RWPE2 (cell line): Measurements from ENCODE around the gene CDKN2B-AS1.
A peak's percentile ranks its signal among the peaks of the same experiment; 100 is the strongest.

Source experiments
- ATAC-seq: fragments of 200-7000 bp; cut with Tn5 transposase; 3 replicates; pipeline ENCODE4 v1.9.1; 2021; ENCODE audit warnings: low read depth
- DNase-seq: peaks from one replicate; pipeline ENCODE4 v3.0.0-alpha.2; 2020; ENCODE audit warnings: low spot score
- H3K27ac ChIP-seq: fragments of 450-650 bp; 2 replicates; pipeline ENCODE4 v1.5.1; 2017; ENCODE audit warnings: mild to moderate bottlenecking; ENCODE audit not compliant: poor library complexity, severe bottlenecking
- H3K27me3 ChIP-seq: fragments of 250-450 bp; sonication (Bioruptor Pico); 2 replicates; pipeline ENCODE4 v1.5.1; 2021; ENCODE audit warnings: mild to moderate bottlenecking, moderate library complexity; ENCODE audit not compliant: insufficient read depth, poor library complexity, severe bottlenecking
- H3K36me3 ChIP-seq: fragments of 250-450 bp; sonication (Bioruptor Pico); 2 replicates; pipeline ENCODE4 v1.5.1; 2020; ENCODE audit warnings: low read depth, mild to moderate bottlenecking, moderate library complexity
- H3K4me1 ChIP-seq: fragments of 250-450 bp; sonication (Bioruptor Pico); 2 replicates; pipeline ENCODE4 v1.5.1; 2021; ENCODE audit warnings: mild to moderate bottlenecking, moderate library complexity; ENCODE audit not compliant: insufficient read depth, poor library complexity, severe bottlenecking
- H3K4me3 ChIP-seq: fragments of 250-450 bp; sonication (Bioruptor Pico); 2 replicates; pipeline ENCODE4 v1.5.1; 2021; ENCODE audit warnings: mild to moderate bottlenecking, moderate library complexity; ENCODE audit not compliant: severe bottlenecking
- H3K9me3 ChIP-seq: fragments of 250-450 bp; sonication (Bioruptor Pico); 2 replicates; pipeline ENCODE4 v1.5.1; 2021; ENCODE audit warnings: mild to moderate bottlenecking, moderate library complexity; ENCODE audit not compliant: severe bottlenecking
- TF ChIP-seq, protein P1 (sequence below): fragments of 450-650 bp; IDR thresholded peaks from one replicate; pipeline ENCODE4 v1.5.1; 2017; ENCODE audit warnings: mild to moderate bottlenecking, moderate library complexity; ENCODE audit not compliant: poor library complexity, severe bottlenecking

Gene CDKN2B-AS1

GRCh38 chr9:22036866-22037626 lies 42.5 kb downstream of the CDKN2B-AS1 start:
- Histone ChIP-seq H3K4me3 (no peak overlapping the region), H3K27me3 (no peaks in the 10 kb centered on the region), H3K9me3 (no peaks in the 10 kb centered on the region), H3K36me3 (peaks cover 5% of the 10 kb centered on the region), H3K27ac (peak overlapping the region; percentile 87), H3K4me1 (peaks cover 80% of the 10 kb centered on the region)
- ATAC-seq (peak; percentile 75), DNase-seq (no peak)
- TF ChIP-seq, protein P1, sequence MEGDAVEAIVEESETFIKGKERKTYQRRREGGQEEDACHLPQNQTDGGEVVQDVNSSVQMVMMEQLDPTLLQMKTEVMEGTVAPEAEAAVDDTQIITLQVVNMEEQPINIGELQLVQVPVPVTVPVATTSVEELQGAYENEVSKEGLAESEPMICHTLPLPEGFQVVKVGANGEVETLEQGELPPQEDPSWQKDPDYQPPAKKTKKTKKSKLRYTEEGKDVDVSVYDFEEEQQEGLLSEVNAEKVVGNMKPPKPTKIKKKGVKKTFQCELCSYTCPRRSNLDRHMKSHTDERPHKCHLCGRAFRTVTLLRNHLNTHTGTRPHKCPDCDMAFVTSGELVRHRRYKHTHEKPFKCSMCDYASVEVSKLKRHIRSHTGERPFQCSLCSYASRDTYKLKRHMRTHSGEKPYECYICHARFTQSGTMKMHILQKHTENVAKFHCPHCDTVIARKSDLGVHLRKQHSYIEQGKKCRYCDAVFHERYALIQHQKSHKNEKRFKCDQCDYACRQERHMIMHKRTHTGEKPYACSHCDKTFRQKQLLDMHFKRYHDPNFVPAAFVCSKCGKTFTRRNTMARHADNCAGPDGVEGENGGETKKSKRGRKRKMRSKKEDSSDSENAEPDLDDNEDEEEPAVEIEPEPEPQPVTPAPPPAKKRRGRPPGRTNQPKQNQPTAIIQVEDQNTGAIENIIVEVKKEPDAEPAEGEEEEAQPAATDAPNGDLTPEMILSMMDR = no peak

DNA sequence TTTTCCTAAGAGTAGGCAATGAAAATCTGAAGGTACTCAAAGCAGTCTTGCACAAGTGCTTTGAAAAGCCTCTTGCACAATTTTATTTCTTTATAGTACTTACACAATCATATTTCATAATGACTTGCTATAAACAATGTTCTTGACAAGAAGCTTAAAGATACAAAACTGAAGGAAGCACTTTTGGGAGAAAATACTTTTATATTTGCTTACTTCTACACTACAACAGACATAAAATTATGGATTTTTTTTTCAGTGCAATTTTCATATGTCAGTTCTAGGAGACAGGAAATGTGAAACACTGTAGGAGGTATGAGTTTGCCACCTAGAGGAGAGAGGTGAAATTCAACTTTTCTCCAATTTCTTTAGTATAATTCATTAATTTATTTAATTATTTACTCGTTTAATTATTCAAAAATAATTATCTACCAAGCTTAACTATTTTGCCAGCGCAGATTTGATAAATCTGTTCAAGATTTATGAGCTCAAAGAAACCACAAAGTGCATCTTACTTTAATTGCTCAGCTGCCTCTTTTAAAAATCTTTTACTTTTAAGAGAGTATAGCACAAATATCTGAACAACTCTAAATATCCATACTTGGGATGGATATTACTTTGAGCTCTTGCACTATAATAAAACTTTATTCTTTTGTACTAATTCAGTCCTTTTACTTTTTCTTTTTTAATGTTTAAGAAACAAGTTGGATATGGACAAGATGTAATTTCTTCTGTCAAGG lies 43.5 kb downstream of the CDKN2B-AS1 start:
- H3K9me3 ChIP-seq = no peaks in the 10 kb centered on the region
- no peak for ATAC-seq
- H3K27me3 ChIP-seq = no peaks in the 10 kb centered on the region
- peaks cover 5% of the 10 kb centered on the region; the same call in 1 of the 2 replicates for H3K36me3 ChIP-seq
- H3K4me1 ChIP-seq = peaks cover 78% of the 10 kb centered on the region
- TF ChIP-seq, protein P1 = peak; percentile 87
- H3K4me3 ChIP-seq = no peak overlapping the region
- peak overlapping the region; percentile 87 for H3K27ac ChIP-seq
- no peak for DNase-seq

DNA sequence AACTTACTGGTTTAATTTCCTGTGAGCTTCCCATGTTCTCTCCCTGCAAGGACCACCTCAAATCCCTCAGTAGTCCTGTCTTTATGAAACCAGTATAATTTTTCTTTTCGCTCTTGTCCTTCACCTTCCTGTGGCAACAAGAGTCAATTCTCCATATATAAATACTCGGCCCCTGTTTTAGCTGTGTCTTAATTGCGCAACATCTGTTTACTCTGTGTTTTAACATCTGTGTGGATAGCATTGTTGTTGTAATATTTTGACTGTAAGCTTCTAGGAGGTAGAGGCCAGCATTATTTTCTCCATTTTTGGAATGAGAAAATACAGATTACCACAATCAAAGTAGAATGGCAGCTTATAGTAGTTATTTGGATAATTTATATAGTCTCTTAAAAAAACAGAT lies 44.7 kb downstream of the CDKN2B-AS1 start:
- ATAC-seq = no peak
- TF ChIP-seq, protein P1 = no peak
- Histone ChIP-seq H3K9me3 (no peaks in the 10 kb centered on the region), H3K27ac (peak overlapping the region; percentile 87), H3K27me3 (no peaks in the 10 kb centered on the region), H3K4me3 (no peak overlapping the region), H3K36me3 (no peaks in the 10 kb centered on the region), H3K4me1 (peaks cover 75% of the 10 kb centered on the region)
- no peak for DNase-seq

DNA sequence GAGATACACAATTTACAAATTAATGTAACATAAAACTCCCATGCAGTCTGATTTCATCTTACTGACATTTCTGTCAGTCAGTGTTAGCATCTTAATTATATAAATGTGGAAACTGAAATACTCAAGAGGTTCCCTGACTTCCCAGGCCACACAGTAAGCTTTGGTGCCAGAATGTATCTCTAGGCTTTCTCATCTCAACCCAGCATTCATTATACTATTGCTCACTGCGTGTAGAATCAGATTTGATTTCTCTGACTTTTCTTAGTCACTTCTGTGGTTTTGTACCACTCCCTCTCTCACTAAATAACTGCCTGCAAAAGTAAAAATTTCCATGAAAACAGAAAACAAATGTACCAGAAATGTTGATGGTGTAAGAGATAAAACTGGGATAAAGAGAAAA lies 46.2 kb downstream of the CDKN2B-AS1 start:
- Histone ChIP-seq H3K4me1 (peaks cover 86% of the 10 kb centered on the region), H3K27ac (peak overlapping the region; percentile 79), H3K9me3 (no peaks in the 10 kb centered on the region), H3K36me3 (no peaks in the 10 kb centered on the region), H3K27me3 (no peaks in the 10 kb centered on the region), H3K4me3 (no peak overlapping the region)
- ATAC-seq (peak; percentile 48; the same call in 2 of the 3 replicates), DNase-seq (no peak)
- TF ChIP-seq, protein P1 = no peak
